SIG-M5 treated with dmso at 0.1 percent for 504 hours (cell line): ENCODE results near the gene TMEM132D.

ENCODE experiments used
- DNase-seq: peaks from one replicate; lab custom pipeline; 2025; ENCODE audit not compliant: unreplicated experiment; lab: John Stamatoyannopoulos, UW

The TMEM132D gene

GRCh38 chr12:129827102-129827865, 76.5 kb downstream of the TMEM132D start:
- no peak for DNase-seq

GRCh38 chr12:129826273-129826672, 77.6 kb downstream of the TMEM132D start:
- DNase-seq = no peak

- no peak for DNase-seq
Measured at GRCh38 chr12:129825316-129825715, 78.5 kb downstream of the TMEM132D start.

- DNase-seq = no peak
Measured at GRCh38 chr12:129821964-129822363, 81.9 kb downstream of the TMEM132D start.

- DNase-seq = no peak
Measured at GRCh38 chr12:129819391-129819790, 84.4 kb downstream of the TMEM132D start.

GRCh38 chr12:129815846-129816245, 88.0 kb downstream of the TMEM132D start:
- no peak for DNase-seq

GRCh38 chr12:129811963-129812362, 91.9 kb downstream of the TMEM132D start:
- DNase-seq = no peak

- no peak for DNase-seq
Measured at GRCh38 chr12:129807136-129807535, 96.7 kb downstream of the TMEM132D start.

GRCh38 chr12:129791396-129791795, 112.4 kb downstream of the TMEM132D start:
- no peak for DNase-seq

GRCh38 chr12:129790930-129791329, 112.9 kb downstream of the TMEM132D start:
- no peak for DNase-seq

- no peak for DNase-seq
Measured at GRCh38 chr12:129790331-129790730, 113.5 kb downstream of the TMEM132D start.

GRCh38 chr12:129789921-129790320, 113.9 kb downstream of the TMEM132D start:
- no peak for DNase-seq

- no peak for DNase-seq
Measured at GRCh38 chr12:129788506-129789084, 115.2 kb downstream of the TMEM132D start.

- no peak for DNase-seq
Measured at GRCh38 chr12:129779989-129780388, 123.8 kb downstream of the TMEM132D start.

GRCh38 chr12:129779033-129779432, 124.8 kb downstream of the TMEM132D start:
- no peak for DNase-seq

GRCh38 chr12:129776977-129777667, 126.7 kb downstream of the TMEM132D start:
- no peak for DNase-seq

GRCh38 chr12:129772501-129773493, 131.0 kb downstream of the TMEM132D start:
- no peak for DNase-seq

- DNase-seq = no peak
Measured at GRCh38 chr12:129771238-129771637, 132.6 kb downstream of the TMEM132D start.

- no peak for DNase-seq
Measured at GRCh38 chr12:129765719-129766118, 138.1 kb downstream of the TMEM132D start.

- DNase-seq = no peak
Measured at GRCh38 chr12:129762436-129762835, 141.4 kb downstream of the TMEM132D start.

- DNase-seq = no peak
Measured at GRCh38 chr12:129753586-129753985, 150.2 kb downstream of the TMEM132D start.
